Stimulated activated CD4-positive, alpha-beta T cell treated with anti-CD3 and anti-CD28 coated beads, Interleukin-12 subunit alpha, Interleukin-12 subunit beta, amount 100 ng/mL, for 48 hours (primary cell): ENCODE measurements around the gene CDYL2.
A peak's percentile ranks its signal among the peaks of the same experiment; 100 is the strongest.

Experiments used
- DNase-seq, 3 donors: peaks; one replicate each; pipeline ENCODE4 v3.0.0-alpha.2; 2020; ENCODE audit warnings: low read depth in 2 of 3, low spot score in 1 of 3

CDYL2 gene

DNA sequence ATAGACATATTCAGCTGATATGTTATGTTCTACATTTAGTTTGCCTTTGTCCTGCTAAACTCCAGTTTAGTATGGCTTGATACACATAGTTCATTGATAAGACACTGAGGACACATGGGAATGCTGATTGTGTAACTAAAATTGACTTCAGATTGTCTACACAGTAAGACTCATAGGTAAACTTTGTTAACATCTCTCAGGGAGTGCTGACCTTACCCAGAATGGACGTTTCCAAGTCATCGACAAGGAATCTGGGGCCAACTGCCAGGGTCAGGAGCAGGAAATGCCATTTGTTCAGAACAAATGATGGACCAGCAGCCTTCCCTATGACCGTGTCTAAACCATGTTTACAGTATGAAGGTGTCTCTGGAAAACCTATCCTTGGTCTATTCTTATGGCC is 204.9 kb downstream of the CDYL2 start:
- DNase-seq = no peak

DNA sequence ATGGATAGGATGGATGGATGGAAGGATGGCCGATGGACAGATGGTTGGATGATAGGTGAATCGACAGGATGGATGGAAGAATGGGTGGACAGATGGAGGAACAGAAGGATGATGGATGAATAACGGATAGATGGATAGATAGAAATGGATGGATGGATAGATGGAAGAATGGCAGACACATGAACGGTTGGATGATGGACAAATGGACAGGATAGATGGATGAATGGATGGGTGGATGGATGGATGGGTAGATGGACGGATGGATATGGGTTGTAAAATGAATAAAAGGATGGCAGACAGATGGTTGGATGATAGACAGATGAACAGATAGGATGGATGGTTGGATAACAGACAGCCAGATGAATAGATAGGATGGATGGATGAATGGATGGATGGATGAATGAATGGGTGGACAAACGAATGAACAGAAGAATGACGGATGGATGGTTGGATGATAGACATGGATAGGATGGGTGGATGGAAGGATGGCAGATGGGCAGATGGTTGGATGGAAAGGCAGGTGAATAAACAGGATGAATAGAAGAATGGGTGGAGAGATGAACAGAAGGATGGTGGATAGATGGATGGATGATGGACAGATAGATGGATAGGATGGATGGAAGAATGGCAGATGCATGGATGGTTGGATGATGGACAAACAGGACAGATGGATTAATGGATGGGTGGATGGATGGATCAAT is 207.7 kb downstream of the CDYL2 start:
- DNase-seq = no peak

DNA sequence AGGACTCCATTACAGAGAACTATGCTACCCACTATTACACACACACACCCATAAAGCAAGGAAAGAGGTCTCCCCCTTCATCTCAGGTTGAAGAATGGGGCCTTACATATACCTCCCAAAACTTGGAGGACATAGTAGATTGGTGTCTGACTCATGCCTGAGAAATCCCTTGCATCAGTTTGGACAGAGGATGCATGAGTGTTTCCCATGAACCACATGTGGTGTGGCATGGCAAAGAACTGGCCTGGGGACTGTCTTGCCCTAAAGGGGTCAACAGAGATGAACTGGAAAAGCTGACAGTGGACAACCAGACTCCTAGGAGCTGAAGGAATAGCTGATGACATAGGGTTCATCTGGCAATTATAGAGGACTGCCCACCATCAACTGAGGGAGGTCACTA is 209.6 kb downstream of the CDYL2 start:
- DNase-seq = no peak

DNA sequence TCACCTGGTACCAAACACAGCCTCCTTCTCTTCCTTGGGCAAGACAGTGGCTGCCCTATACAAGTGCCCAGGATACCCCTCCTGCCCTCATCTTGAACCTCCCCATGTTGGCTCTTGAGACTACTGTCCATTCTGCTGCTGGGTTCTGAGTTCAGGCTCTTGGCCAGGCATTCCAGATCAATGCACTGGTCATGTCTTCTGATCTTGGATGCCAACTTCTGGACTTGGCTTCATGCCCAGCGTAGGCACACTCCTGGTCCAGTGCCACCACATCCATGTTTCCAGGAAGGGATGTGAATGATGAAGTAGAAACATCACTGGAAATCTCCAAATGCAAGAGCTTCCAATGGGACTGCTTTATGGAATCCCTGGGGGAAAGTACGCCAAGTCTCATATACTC is 212.1 kb downstream of the CDYL2 start:
- DNase-seq = no peak

DNA sequence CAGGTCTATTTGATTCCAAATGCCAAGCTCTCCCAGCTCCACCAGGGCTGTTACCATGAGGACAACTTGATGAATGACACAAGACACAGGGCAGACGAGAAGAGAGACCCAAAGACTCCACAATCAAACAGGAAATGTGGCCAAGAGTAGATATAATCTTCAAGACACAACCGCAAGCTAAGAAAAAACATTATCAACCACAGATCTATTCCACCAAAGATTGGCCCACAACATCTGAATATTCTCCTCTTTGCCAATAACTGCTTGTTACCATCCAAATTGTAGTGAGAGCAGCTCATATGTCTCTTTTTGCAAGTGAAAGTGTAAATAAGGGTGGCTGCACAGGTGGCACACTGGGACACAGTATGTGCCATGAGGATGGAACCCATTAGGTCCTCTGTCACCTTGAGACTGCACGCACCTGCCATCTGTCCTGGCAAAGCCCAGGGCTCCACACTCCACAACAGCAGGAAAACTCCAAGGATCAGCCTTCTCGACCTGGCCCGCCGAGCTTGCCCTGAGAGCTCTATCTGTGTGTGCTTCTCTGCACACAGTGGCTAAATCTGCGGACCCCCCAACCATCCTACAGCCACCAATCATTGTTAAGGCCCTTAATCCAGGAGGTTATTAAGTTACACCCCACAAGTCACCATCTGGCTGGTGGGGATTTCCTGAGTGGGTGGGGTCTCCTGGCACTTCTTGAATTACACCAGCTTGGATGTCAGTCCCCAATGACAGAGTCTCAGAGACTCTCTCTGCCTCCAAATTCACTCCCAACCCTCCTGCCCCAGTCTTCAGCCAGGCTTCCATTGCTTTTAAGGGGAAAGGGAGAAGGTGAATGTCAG is 213.1 kb downstream of the CDYL2 start:
- no peak for DNase-seq

DNA sequence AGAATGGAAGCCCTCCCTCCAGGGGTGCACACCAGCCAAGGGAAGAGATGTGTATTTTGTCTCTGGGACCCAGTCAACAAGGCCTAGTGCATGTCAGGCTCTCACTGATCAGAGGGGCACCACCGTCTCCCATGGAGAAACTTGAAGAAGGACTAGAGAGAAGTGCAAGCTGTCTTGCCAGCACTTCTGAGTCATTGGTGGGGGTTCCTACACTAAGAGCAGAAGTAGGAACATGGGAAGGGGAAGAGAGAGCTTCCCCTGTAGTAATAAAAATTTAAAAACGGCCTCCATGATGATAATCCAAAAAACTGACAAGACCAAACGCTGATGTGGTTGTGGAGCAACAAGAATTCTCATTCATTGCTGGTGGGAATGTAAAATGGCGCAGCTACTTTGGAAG is 217.3 kb downstream of the CDYL2 start:
- no peak for DNase-seq

DNA sequence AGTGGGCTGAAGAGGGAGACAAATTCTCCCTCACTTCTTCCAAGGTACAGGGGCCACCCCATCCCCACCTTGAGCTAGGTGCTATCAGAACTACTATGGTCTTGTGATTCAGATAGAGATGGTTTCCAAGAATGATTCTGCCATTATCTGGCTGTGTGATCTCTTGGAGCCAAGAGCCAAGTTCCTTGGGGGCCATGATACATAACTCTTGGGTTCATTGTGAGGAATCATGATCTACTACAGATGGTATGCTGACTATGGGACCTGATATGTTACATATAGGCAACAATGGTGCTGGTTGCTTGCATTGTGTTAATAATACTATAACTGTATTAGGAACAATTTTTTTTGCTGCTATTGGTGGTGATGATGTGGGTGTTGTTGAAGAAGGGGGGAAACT is 217.9 kb downstream of the CDYL2 start:
- no peak for DNase-seq

DNA sequence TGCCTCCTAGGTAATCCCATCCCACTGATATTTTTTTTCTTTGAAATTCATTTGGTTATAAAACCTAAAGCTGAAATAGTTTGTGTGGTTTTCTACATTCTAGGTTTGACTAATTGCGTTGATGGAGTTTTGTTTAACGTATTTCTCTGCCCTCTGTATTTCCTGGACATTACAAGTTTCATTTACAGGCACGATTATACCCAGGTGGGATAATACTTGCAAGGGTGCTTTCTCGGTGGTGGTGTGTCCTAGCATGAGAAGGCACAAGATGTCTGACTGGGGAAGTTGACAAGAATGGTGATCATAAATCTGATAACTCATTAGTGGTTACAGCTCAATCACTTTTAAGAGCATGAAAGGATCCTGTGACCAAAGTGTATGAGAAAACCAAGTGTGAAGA is 218.6 kb downstream of the CDYL2 start:
- no peak for DNase-seq

DNA sequence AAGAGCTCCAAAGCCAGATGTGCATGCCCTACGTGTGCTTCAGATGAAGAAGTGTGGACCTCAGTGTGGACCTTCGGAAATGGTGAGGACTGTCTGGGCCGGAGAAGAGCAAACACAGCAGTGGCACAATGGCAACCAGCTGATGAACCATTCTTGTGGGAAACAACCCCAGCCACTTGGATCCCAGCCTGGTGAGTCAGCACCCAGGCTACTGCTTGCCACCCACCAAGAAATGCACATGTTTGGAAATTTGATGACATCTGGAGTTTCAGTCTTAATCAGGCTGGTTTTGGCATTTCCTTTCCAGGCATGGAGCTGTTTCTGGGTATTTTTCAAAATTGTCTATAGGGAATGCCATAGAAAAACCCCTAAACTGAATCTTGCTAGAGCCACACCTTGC is 220.9 kb downstream of the CDYL2 start:
- peak; percentile 50 to 61 (median 50) for DNase-seq

DNA sequence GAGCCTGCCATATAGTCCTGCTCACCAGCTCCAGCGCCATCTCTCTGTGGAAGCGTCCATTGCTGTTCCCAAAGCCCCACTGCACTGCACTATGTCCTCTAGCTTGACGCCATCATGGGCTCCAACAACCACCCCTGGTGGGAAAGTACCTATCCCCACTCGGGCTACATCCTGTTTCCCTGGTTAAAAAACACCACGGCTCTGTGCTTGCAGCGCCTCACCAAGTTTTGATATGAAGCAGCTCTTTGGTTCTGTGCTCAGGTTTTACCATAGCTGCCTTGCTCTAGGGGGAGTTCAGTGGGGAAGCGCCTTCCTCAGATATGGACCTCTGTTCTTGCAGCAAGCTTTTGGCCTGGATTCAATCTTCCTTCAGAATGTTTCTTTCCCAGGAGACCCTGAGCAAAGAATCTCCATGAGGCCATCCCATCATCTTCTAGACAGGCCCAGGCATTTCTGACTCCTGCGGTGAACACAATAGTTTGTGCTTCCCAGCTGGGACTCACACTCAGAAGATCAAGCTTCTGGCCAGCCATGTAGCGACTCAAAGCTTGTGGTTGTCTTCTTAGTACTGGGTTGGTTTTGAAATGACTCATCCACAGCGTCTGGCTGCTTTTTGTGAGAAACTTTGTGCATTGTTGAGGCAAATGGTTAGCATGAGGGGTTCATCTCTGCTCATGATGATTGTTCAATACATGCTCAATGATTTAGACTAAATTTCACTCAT is 224.1 kb downstream of the CDYL2 start:
- DNase-seq = peak; percentile 63 to 71 (median 70)

DNA sequence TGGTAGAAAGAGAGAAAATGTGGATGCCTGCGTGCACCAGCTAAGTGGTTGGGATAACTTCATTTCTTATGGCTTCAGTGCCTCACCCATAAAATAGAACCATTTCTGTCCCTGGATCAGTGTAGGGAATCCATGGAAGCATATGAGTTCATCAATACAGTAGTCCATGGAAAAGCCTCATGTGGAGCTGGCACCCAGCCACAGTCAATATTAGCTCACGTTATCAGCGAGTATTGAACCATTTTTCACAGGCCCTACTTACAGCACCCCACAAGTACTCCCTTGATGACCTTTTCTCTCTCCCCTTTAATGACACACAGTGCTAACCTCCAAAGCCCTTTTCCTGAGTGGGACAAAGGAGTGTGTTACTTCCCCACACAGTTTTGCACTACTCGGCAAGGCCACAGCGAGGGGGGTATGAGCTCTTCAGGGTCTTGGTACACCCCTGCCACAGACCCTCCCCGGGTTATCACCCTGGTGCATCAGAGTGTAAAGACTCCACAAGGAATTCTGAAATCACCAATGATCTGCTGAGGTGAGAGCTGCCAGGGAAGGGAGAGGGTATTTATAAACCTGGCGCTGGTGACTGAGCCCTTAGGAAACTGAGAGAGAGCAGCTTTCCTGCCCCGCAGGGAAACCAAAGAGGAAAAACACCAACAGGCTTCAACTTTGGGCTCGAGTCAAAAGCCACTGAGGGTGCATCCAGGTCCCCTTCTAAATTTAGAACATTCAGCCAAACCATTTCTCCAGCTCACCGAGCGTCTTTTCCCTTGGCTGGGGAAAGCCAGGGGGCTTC is 226.7 kb downstream of the CDYL2 start:
- DNase-seq = no peak

DNA sequence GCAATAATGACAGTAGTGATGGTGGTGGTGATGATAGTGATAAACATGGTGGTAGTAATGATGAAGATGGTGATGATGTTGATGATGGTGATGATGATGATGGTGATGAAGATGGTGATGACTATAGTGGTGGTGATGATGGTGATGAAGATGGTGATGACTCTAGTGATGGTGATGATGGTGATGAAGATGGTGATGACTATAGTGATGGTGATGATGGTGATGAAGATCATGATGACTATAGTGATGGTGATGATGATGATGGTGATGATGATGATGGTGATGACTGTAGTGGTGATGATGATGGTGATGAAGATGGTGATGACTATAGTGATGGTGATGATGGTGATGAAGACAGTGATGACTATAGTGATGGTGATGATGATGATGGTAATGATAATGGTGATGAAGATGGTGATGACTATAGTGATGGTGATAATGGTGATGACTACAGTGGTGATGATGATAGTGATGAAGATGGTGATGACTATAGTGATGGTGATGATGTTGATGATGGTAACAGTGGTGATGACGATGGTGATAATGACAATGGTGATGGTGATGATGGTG is 228.0 kb downstream of the CDYL2 start:
- DNase-seq = no peak

DNA sequence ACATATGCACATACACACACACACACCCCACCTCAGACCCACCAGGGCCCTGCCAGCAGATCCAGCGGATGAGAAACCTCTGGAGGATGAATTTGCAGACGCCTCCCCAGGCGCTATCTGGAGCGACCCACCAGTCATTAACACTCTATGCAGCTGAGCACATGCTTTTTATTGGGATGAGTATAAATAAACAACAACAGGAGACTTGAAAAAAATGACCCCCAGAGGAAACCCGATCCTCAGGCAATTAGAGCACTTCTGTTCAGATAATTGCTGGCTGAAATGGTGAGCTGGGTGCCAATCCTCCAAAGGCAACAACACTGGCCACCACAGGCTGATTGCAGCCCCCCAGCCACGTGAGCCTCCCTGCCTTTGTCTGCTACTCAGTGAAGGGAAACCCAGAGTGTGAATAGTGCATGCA is 230.7 kb downstream of the CDYL2 start:
- no peak for DNase-seq

DNA sequence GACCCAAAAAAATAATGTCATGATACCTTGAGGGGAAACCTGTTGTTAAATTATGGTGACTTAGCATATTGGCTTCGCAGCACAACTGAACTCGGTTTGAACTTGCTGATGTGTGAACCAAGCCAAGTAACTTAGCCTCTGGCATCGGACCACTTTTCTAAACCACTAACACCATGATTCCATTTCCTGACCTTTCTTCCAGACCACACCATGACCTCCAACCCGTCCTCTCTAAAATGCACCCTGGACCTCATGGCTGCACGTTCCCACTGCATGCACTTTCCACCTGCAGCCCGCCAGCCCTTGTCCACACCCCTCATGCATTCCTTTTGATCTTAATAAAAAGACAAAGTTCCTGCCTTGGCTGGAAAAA is 234.3 kb downstream of the CDYL2 start:
- no peak for DNase-seq

DNA sequence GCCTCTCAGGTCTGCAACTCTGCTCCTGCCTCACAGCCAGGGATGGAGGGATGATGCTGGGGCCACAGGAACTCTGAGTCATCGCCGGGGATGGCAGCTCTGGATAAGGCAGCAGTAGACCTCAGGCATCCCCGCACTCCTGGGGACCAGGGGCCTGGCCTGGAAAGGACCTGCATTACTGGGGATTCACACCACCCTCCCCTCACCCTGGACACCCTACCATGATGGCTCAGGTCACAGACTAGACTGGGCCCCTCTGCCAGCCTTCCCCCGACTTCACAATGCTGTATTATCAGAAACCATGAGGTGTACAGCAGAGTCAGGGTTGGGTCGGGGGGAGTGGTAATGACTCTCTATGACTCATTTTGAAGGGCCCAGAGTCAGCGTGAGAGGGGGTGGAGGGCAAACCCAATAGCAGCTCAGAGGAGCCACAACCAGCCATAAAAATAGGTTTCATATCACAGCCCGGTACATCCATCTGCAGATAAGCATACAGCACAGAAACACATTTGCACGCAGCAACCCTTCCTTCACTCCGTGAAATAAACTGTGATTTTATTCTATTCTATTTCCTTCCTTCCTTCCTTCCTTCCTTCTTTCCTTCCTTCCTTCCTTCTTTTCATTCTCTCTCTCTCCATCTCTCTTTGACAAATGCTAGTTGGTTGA is 234.8 kb downstream of the CDYL2 start:
- peak; percentile 74 to 76 (median 75) for DNase-seq

DNA sequence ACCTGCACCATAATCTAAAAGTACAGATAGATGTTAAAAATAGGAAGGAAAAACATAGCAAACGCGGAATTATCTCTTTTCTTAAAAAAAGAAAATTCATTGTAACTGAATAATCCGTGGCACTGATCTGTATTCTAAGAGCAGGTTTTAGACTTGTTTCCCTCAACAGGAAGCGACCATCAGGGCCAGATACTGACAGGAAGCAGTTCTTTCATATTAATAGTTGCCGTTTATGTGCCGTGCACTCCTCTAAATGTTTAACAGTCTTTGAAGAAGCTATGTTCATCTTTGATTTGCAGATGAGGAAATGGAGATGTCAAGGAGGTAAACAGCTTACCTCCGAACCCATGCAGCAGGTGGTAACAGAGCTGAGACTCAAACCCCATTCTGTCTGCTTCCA is 240.0 kb downstream of the CDYL2 start:
- no peak for DNase-seq

DNA sequence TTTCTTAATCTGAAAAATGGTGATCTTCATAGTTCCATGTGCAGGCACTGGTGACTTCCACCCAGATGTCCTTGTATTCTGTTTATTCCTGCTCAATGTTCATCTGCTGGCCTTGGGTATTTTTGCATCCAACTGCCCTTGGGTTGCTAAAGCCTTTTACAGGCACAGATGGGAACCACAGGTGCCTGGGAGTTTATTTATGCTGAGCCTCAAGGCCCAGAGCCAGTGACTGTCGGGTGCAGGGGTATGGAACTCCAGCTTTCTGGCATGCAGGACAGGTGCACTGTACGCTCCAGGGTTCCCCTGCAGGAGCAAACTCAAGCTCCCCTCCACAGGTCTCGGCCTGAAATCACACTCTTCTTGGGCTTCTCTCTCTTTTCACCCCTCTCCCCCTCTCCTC is 241.3 kb downstream of the CDYL2 start:
- no peak for DNase-seq

DNA sequence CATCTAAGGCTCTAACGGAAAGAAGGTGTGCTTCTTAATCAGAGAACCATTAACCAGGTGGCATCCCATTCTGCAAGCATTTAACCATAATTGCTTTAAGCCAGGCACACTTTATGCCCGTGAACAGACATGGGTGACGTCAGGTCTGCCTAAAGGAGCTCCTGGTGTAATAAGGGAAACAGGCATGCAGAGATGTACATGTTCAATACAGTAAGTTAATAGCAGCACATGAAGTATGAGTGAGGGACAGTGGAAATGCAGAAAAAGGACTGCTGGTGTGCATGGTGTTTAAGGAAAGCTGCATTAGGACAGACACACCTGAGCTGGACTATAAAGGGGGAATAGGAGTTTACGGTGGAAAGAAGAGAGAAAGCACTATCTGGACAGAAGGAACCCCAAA is 245.0 kb downstream of the CDYL2 start:
- no peak for DNase-seq

DNA sequence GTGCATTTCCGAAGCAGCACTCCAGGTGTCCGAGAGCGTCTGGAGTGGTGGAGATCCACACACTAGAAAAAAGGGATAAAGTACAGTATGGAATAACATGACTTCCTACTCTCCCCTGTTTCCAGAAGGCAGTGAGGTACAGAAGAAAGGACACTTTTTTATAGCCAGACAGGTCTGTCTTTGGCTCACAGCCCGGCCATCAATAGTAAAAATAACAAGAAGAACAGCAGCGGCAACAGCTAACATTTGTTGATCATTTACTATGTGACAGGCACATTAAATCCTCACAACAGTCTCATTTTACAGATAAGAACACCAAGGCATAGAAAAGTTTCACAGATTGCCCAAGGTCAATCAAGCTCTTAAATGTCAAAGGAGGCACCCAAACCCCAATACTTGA is 247.4 kb downstream of the CDYL2 start:
- DNase-seq = no peak

DNA sequence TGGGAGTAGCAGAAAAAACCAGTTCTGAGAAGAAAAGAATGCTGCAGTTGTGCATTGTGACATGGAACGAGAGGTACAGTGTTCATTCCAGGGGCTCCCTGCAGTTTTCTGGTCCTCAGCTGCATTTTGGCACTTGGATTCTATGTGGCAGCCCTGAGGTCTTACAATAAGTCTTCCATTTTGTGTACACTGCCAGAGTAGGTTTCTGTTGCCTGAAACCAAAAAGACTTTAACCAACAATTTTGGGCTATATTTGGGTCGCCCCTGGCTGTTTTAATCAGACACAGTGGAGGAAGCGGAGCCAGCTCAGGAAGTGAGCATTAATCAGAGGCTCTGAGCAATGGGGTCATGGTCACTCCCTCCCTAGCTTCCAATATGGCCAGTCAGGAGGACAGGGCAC is 247.9 kb downstream of the CDYL2 start:
- no peak for DNase-seq
